Endothelial cell of umbilical vein (primary cell): ENCODE results near the gene MAP4K3. TPM values are rescaled to one million over a fixed set of nuclear protein-coding genes. Genes with fewer than 3 reads are reported as not detected.

Experiments used
- BruUV-seq: library from RNA; stranded (reverse); fragments of 400-500 nt; replicated peaks from 2 replicates; lab custom pipeline; 2021; lab: Mats Ljungman, UMichigan
- CTCF ChIA-PET: fragments of 300-600, 350-600 bp; sonication (Branson Sonifier 250); formaldehyde crosslinking; loops from one replicate; lab custom pipeline; 2021; ENCODE audit warnings: antibody characterized with exemption, inconsistent platforms; lab: Charles Lee
- POLR2A ChIA-PET: fragments of 300-600, 350-600 bp; sonication (Branson Sonifier 250); formaldehyde crosslinking; loops from one replicate; lab custom pipeline; 2021; ENCODE audit warnings: antibody characterized with exemption, inconsistent platforms; lab: Charles Lee
- DNase-seq: peaks from one replicate; pipeline ENCODE4 v3.0.0-alpha.2; 2011; ENCODE audit warnings: low read depth, low spot score
- FAIRE-seq: peaks from 2 replicates; lab custom pipeline; 2011; peaks lifted over from hg19 to GRCh38; lab: Jason Lieb, UNC
- H2AFZ ChIP-seq: 2 replicates; pipeline ENCODE4 v1.6.0; 2012; ENCODE audit warnings: low read depth, low read length, control low read depth, inconsistent platforms
- H3K27ac ChIP-seq: 2 replicates; pipeline ENCODE4 v1.5.1; 2011; ENCODE audit warnings: low read depth, mild to moderate bottlenecking, control low read depth, low read length, moderate library complexity; ENCODE audit not compliant: insufficient read depth
- H3K27me3 ChIP-seq, 2 experiments: 2 replicates each; pipeline versions ENCODE4 v1.6.0 to v1.6.1; 2011; ENCODE audit warnings: low read length in 2 of 2, mixed read lengths in 1 of 2; ENCODE audit not compliant: control insufficient read depth in 2 of 2, insufficient read depth in 2 of 2
- H3K36me3 ChIP-seq, 2 experiments: 2 replicates in 1 of 2; 3 replicates in 1 of 2; pipeline ENCODE4 v1.5.1; 2011; ENCODE audit warnings: low read length in 2 of 2, mild to moderate bottlenecking in 1 of 2, moderate library complexity in 1 of 2; ENCODE audit not compliant: control insufficient read depth in 2 of 2, insufficient read depth in 2 of 2; ENCODE audit errors: extremely low read depth in 1 of 2
- H3K4me1 ChIP-seq: 3 replicates; pipeline ENCODE4 v1.5.1; 2011; ENCODE audit warnings: mild to moderate bottlenecking, low read length; ENCODE audit not compliant: control insufficient read depth, insufficient read depth; ENCODE audit errors: extremely low read depth
- H3K4me2 ChIP-seq: 2 replicates; pipeline ENCODE4 v1.6.1; 2011; ENCODE audit warnings: low read length, control low read depth, mixed read lengths; ENCODE audit not compliant: insufficient read depth
- H3K4me3 ChIP-seq, 3 experiments: fragments of 200-600 bp in 1 of 3; sonication (generic), shearing (Covaris generic) in 1 of 3; replicated peaks in 1 of 3; 2 replicates each; pipeline ENCODE4 v1.5.1; 2011 to 2016; ENCODE audit warnings: control low read depth in 3 of 3, low read length in 3 of 3, mild to moderate bottlenecking in 2 of 3, inconsistent platforms in 1 of 3, low read depth in 1 of 3, moderate library complexity in 1 of 3; ENCODE audit not compliant: insufficient read depth in 1 of 3
- H3K79me2 ChIP-seq: 2 replicates; pipeline ENCODE4 v1.6.0; 2012; ENCODE audit warnings: low read length, inconsistent platforms; ENCODE audit not compliant: control insufficient read depth, insufficient read depth
- H3K9ac ChIP-seq: replicated peaks from 2 replicates; pipeline ENCODE3; 2011; ENCODE audit warnings: low read length, control low read depth; ENCODE audit not compliant: insufficient read depth; ENCODE audit errors: extremely low read depth
- H3K9me1 ChIP-seq: replicated peaks from 3 replicates; pipeline ENCODE4 v1.6.0; 2011; ENCODE audit warnings: mild to moderate bottlenecking, low read length; ENCODE audit not compliant: control insufficient read depth, insufficient read depth; ENCODE audit errors: extremely low read depth
- H3K9me3 ChIP-seq: replicated peaks from 2 replicates; pipeline ENCODE4 v1.5.1; 2012; ENCODE audit warnings: low read length, inconsistent platforms; ENCODE audit not compliant: control insufficient read depth, insufficient read depth
- H4K20me1 ChIP-seq: replicated peaks from 2 replicates; pipeline ENCODE3; 2011; ENCODE audit warnings: mild to moderate bottlenecking, low read length; ENCODE audit not compliant: control insufficient read depth, insufficient read depth; ENCODE audit errors: extremely low read depth
- EZH2 ChIP-seq: IDR thresholded peaks from 2 replicates; pipeline ENCODE4 v1.6.1; 2012; ENCODE audit warnings: borderline replicate concordance, low read depth, mild to moderate bottlenecking, moderate library complexity, low read length, inconsistent platforms; ENCODE audit not compliant: severe bottlenecking
- FOS ChIP-seq: IDR thresholded peaks from 2 replicates; pipeline ENCODE4 v1.6.1; 2011; ENCODE audit warnings: mild to moderate bottlenecking, low read length, moderate library complexity, borderline replicate concordance; ENCODE audit not compliant: insufficient read depth
- GATA2 ChIP-seq: IDR thresholded peaks from 2 replicates; pipeline ENCODE4 v1.7.0; 2011; ENCODE audit warnings: low read depth, mild to moderate bottlenecking, moderate library complexity, mixed read lengths, low read length; ENCODE audit not compliant: insufficient read length, insufficient read depth
- JUN ChIP-seq: IDR thresholded peaks from 2 replicates; pipeline ENCODE4 v1.6.1; 2011; ENCODE audit warnings: borderline replicate concordance, low read depth; ENCODE audit not compliant: insufficient read length, insufficient read depth
- MYC ChIP-seq: IDR thresholded peaks from one replicate; pipeline ENCODE4 v1.6.1; 2011; ENCODE audit warnings: mild to moderate bottlenecking, low read depth, low read length
- POLR2A ChIP-seq: IDR thresholded peaks from 2 replicates; pipeline ENCODE4 v1.6.1; 2012; ENCODE audit warnings: low read depth, mild to moderate bottlenecking, control low read depth, low read length
- POLR2AphosphoS5 ChIP-seq: IDR thresholded peaks from 2 replicates; pipeline ENCODE4 v1.6.1; 2012; ENCODE audit warnings: low read depth, mild to moderate bottlenecking, control low read depth, low read length, moderate library complexity; ENCODE audit not compliant: insufficient read depth
- dilution Hi-C: fragments of 300-500 bp; cut with MboI; formaldehyde crosslinking; loops from one replicate; pipeline ENCODE4 v1.15.0; 2019; ENCODE audit warnings: low sequenced_read_pairs; ENCODE audit not compliant: extremely low pct_ligation_motif_present
- intact Hi-C: fragments of 100-400 bp; cut with micrococcal nuclease; formaldehyde crosslinking; loops from one replicate; pipeline ENCODE4 v1.10.0; 2022
- polyA plus RNA-seq, 4 experiments: library from polyadenylated mRNA; depleted of rRNA in 3 of 4; stranded (reverse) in 3 of 4; unstranded in 1 of 4; fragments of >200 nt; gene quantifications; 2 replicates each; pipeline versions ENCODE4 v1.2.1 to v1.2.3, GENCODE V29; 2011 to 2012; ENCODE audit warnings: missing spikeins in 1 of 4
- total RNA-seq: library from RNA; stranded (reverse); gene quantifications from 2 replicates; pipeline ENCODE4 v1.2.3, GENCODE V29; 2021
- TF ChIP-seq, protein P1 (sequence below): IDR thresholded peaks from 2 replicates; pipeline ENCODE4 v1.6.1; 2011; ENCODE audit not compliant: insufficient read depth, insufficient read length
- TF ChIP-seq, protein P2 (sequence below), 2 donors: IDR thresholded peaks; 1 replicate in 1 of 2; 2 replicates in 1 of 2; pipeline ENCODE4 v1.5.1; 2011; ENCODE audit warnings: low read length in 2 of 2, mild to moderate bottlenecking in 2 of 2, moderate library complexity in 2 of 2, control low read depth in 1 of 2, inconsistent platforms in 1 of 2, low read depth in 1 of 2; ENCODE audit not compliant: insufficient read depth in 1 of 2; ENCODE audit errors: extremely low read depth in 1 of 2

Gene MAP4K3
- total and polyA plus RNA-seq, 2 donors (not counting 3 experiments of a cell fraction or from before 2014, with no cell fraction given) = 8.0 to 45.9 TPM

DNA sequence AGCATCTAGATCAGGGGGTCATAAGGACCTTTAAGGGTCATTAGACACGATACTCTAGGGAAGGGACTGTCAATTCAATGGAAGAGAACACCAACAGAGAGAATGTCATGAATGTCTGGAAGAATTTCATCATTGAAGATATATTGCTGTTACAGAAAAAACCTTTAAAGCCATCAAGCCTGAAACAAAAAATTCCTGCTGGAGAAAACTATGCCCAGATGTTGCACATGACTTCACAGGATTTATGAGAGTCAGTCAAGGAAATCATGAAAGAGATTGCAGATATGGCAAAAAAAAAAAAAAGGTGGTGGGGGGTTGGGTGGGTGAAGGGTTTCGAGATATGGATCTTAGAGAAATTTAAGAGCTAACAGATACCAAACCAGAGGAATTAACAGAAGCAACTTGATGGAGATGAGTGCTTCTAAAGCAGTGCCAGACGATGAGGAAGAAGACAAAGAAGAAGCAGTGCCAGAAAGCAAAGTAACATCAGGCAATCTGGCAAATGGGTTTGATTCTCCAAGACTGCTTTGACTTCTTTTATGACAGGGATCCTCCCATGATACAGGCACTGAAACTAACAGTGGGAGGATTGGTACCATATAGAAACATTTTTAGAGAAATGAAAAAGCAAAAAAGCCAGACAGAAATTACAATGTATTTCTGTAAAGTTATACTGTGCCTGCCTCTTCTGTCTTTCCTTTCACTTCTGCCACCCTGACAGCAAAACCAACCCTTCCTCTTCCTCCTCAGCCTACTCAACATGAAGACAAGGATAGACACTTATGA is 28.5 kb downstream of the MAP4K3 start:
- DNase-seq (no peak), FAIRE-seq (no peak)
- H3K9me3 ChIP-seq = no peaks in the 10 kb centered on the region
- TF ChIP-seq JUN (no peak), POLR2A (no peak), GATA2 (no peak), POLR2AphosphoS5 (no peak)
- no peak overlapping the region for H2AFZ ChIP-seq
- dilution Hi-C loops (no loop called here), intact Hi-C loops (no loop called here)
- H3K4me3 ChIP-seq = no peak overlapping the region
- H3K4me1 ChIP-seq = peaks cover 36% of the 10 kb centered on the region
- POLR2A ChIA-PET = no interaction called here
- H3K9ac ChIP-seq = no peak overlapping the region
- no peak overlapping the region for H3K4me2 ChIP-seq
- H4K20me1 ChIP-seq = peaks cover 3% of the 10 kb centered on the region
- H3K27ac ChIP-seq = no peak overlapping the region
- no TSS peak for BruUV-seq
- H3K9me1 ChIP-seq = no peaks in the 10 kb centered on the region
- no peaks in the 10 kb centered on the region for H3K36me3 ChIP-seq
- peaks cover 74% of the 10 kb centered on the region for H3K79me2 ChIP-seq
- CTCF ChIA-PET = interaction anchor here (0.6 to 1.5 kb wide), 2 partner anchors 10 to 28 kb away, joined by 3 to 4 read pairs; no protein-coding TSS in a partner anchor
- H3K27me3 ChIP-seq = no peaks in the 10 kb centered on the region

DNA sequence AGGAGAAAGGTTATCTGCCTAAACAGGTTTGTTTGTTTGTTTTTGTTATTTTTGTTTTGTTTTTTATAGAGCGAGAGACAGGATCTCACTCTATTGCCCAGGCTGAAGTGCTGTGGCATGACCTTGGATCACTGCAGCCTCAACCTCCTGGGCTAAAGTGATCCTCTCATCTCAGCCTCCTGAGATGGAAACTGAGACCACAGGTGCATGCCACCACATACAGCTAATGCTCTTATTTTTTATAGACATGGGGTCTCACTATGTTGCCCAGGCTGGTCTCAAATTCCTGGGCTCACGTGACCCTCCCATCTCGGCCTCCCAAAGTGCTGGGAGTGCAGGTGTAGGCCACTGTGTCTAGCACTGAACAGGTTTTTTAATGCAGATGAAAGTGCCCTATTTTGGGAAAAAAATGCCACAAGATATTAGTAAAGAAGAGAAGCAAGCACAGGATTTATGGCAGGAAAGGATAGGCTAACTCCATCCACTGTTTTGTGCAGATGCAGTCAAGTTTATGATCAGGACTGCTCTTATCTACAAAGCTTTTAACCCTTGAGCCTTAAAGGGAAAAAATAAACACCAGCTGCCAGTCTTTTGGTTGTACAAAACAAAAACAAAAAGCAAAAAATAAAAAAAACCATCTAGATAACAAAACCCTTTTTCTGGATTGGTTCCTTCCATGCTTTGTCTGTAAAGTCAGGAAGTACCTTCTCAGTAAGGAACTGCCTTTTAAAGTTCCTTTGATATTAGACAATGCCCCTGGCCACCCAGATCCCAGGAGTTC is 29.4 kb downstream of the MAP4K3 start:
- intact Hi-C loops = no loop called here
- Histone ChIP-seq H3K9me1 (no peaks in the 10 kb centered on the region), H2AFZ (no peak overlapping the region), H3K9ac (no peak overlapping the region), H3K27ac (no peak overlapping the region), H3K27me3 (no peaks in the 10 kb centered on the region), H4K20me1 (peaks cover 3% of the 10 kb centered on the region), H3K9me3 (no peaks in the 10 kb centered on the region), H3K4me3 (no peak overlapping the region), H3K36me3 (no peaks in the 10 kb centered on the region), H3K4me1 (peaks cover 41% of the 10 kb centered on the region), H3K79me2 (peaks cover 75% of the 10 kb centered on the region), H3K4me2 (no peak overlapping the region)
- FAIRE-seq = peak; percentile 76
- DNase-seq = peak; percentile 41
- POLR2A ChIA-PET = no interaction called here
- dilution Hi-C loops = no loop called here
- TF ChIP-seq MYC = no peak
- TF ChIP-seq, protein P1, sequence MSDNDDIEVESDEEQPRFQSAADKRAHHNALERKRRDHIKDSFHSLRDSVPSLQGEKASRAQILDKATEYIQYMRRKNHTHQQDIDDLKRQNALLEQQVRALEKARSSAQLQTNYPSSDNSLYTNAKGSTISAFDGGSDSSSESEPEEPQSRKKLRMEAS = no peak
- no peak for TF ChIP-seq FOS
- no peak for TF ChIP-seq EZH2
- TF ChIP-seq JUN = no peak
- TF ChIP-seq GATA2 = no peak
- TF ChIP-seq, protein P2, sequence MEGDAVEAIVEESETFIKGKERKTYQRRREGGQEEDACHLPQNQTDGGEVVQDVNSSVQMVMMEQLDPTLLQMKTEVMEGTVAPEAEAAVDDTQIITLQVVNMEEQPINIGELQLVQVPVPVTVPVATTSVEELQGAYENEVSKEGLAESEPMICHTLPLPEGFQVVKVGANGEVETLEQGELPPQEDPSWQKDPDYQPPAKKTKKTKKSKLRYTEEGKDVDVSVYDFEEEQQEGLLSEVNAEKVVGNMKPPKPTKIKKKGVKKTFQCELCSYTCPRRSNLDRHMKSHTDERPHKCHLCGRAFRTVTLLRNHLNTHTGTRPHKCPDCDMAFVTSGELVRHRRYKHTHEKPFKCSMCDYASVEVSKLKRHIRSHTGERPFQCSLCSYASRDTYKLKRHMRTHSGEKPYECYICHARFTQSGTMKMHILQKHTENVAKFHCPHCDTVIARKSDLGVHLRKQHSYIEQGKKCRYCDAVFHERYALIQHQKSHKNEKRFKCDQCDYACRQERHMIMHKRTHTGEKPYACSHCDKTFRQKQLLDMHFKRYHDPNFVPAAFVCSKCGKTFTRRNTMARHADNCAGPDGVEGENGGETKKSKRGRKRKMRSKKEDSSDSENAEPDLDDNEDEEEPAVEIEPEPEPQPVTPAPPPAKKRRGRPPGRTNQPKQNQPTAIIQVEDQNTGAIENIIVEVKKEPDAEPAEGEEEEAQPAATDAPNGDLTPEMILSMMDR (IDR thresholded peaks at IDR 0.05; ENCODE audit: extremely low read depth in 1 of 2, insufficient read depth in 1 of 2, low read depth in 1 of 2, low read length in 2 of 2) = no peak
- TF ChIP-seq POLR2AphosphoS5 = no peak
- TF ChIP-seq POLR2A = no peak
- CTCF ChIA-PET = no interaction called here
- BruUV-seq = no TSS peak
